ENCODE results near the gene PALLD.

PALLD gene

GRCh38 chr4:168506014-168506413 is 9.2 kb downstream of the PALLD start (continued):
- TF ChIP-seq ZSCAN18 (tag by site-specific recombination; IDR thresholded peaks at IDR 0.05) = no peak
- TF ChIP-seq ZNF2 (tag by site-specific recombination; IDR thresholded peaks at IDR 0.05) = no peak
- TF ChIP-seq ZNF157 (tag by site-specific recombination; IDR thresholded peaks at IDR 0.05) = no peak
- TF ChIP-seq ZNF146 (tag by site-specific recombination; IDR thresholded peaks at IDR 0.05) = no peak
- no peak for TF ChIP-seq ZNF433 (tag by site-specific recombination; IDR thresholded peaks at IDR 0.05; ENCODE audit: low read depth)
- TF ChIP-seq KLF1 (tag by site-specific recombination; IDR thresholded peaks at IDR 0.05) = no peak
- TF ChIP-seq PRDM1 (tag by site-specific recombination; IDR thresholded peaks at IDR 0.05) = no peak
- TF ChIP-seq ZNF777 (tag by site-specific recombination; IDR thresholded peaks at IDR 0.05; ENCODE audit: borderline replicate concordance) = no peak

DNA sequence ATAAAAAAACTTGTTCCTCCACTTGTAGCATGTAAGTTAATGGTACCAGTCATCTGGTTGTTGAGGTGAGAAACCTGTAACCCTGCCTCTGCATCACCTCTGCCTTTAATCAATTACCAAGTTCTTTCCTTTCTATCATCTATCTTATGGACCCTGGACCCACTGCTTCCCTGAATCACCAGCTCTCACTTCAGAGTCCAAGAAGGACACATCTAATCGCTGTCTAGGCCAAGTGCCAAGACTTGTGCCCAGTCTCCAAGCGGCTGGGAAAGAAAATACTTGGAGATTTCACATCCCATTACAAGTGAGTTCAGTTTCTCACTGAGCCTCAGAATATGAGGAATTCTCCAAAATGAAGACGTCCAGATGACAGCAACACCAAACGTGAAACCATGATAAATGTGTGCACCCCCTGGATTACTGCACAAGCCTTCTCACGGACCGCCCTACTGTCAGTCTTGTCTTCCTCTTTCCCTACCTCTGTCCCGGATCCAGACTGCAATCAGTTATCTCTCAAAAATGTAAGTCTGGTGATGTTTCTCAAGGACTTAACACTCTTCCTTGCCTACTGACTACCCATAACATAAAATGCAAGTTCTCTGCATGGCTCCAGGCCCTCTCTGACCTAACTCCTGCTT is 10.4 kb downstream of the PALLD start:
- Histone ChIP-seq H3K36me3 (ENCODE audit: control insufficient read depth in 2 of 2, insufficient read depth in 1 of 2, low read length in 2 of 2) (no peaks in the 10 kb centered on the region), H3K27ac (ENCODE audit: extremely low read depth, low read depth, low read length) (no peak overlapping the region), H3K4me3 (ENCODE audit: low read depth, low read length) (no peak overlapping the region), H3K4me1 (ENCODE audit: control insufficient read depth, insufficient read depth, low read length) (no peaks in the 10 kb centered on the region), H3K9me3 (ENCODE audit: control insufficient read depth, insufficient read depth, low read depth, low read length) (no peaks in the 10 kb centered on the region)
- no peak for TF ChIP-seq ZNF621 (tag by site-specific recombination; IDR thresholded peaks at IDR 0.05)
- TF ChIP-seq ZBTB44 (tag by site-specific recombination; IDR thresholded peaks at IDR 0.05) = no peak
- TF ChIP-seq ZNF169 (tag by site-specific recombination; IDR thresholded peaks at IDR 0.05) = no peak
- no peak for TF ChIP-seq KLF16 (tag by site-specific recombination; IDR thresholded peaks at IDR 0.05)
- no peak for TF ChIP-seq ATF2 (tag by site-specific recombination; IDR thresholded peaks at IDR 0.05; ENCODE audit: low read depth)
- no peak for TF ChIP-seq SCRT2 (tag by site-specific recombination; IDR thresholded peaks at IDR 0.05)
- TF ChIP-seq ZNF600 (tag by site-specific recombination; IDR thresholded peaks at IDR 0.05) = no peak
- no peak for TF ChIP-seq IKZF3 (tag by site-specific recombination; IDR thresholded peaks at IDR 0.05)
- TF ChIP-seq ZNF248 (tag by site-specific recombination; IDR thresholded peaks at IDR 0.05) = no peak
- TF ChIP-seq RBAK (tag by site-specific recombination; IDR thresholded peaks at IDR 0.05) = no peak
- no peak for TF ChIP-seq ZNF18 (tag by site-specific recombination; IDR thresholded peaks at IDR 0.05)
- no peak for TF ChIP-seq ZNF692 (tag by site-specific recombination; IDR thresholded peaks at IDR 0.05)
- CTCF ChIA-PET = interaction anchor here (0.6 to 0.7 kb wide), 2 partner anchors 261 to 406 kb away, joined by 3 to 4 read pairs; no protein-coding TSS in a partner anchor
- POLR2A ChIA-PET = no interaction called here

Measured in HEK293 (cell line).